ENCODE data around the gene SEPTIN5. TPM values are rescaled to one million over a fixed set of nuclear protein-coding genes. Genes with fewer than 3 reads are reported as not detected.

The SEPTIN5 gene
- total and polyA plus RNA-seq, 9 of the 15 experiments (the other 6 are each of a cell fraction or from before 2014, with no cell fraction given) = 0.03 to 195 (median 119) TPM

DNA sequence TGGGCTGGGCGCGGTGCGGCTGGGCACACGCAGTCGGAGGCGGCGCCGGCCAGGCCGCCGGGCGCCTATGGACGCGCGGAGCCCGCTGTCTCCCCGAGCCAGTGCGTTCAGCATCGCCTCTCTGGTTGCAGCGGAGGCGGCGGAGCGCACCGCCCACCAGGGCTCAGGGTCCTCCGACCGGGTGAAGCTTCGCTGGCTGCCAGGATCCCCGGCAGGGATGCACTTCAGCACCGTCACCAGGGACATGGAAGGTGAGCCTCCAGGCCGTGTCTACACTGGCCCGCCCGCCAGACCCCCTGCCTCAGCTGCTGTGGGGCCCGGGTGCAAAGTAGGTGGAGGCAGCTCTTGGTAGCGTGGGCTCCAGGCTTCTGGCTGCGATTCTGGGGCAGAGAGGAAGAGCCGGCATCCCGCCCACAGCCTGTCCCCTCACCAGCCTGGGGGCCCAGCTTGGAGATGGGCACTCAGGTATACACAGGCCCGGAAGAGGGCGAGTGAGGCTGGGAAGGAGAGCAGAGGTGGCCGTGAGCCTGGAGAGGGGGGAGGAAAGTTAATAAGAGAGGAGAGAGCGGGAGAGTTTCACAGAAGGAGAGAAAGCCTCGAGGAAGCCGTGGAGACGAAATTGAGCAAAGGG, 45.2 kb downstream of the SEPTIN5 start (continued):
- TF ChIP-seq ZNF592 (IDR thresholded peaks at IDR 0.05) = no peak
- no peak for TF ChIP-seq EP400 (IDR thresholded peaks at IDR 0.05)
- TF ChIP-seq KLF10 (CRISPR knock-in tag; IDR thresholded peaks at IDR 0.05) = no peak
- TF ChIP-seq ZFP1 (CRISPR knock-in tag; IDR thresholded peaks at IDR 0.05) = no peak
- TF ChIP-seq, protein P1, sequence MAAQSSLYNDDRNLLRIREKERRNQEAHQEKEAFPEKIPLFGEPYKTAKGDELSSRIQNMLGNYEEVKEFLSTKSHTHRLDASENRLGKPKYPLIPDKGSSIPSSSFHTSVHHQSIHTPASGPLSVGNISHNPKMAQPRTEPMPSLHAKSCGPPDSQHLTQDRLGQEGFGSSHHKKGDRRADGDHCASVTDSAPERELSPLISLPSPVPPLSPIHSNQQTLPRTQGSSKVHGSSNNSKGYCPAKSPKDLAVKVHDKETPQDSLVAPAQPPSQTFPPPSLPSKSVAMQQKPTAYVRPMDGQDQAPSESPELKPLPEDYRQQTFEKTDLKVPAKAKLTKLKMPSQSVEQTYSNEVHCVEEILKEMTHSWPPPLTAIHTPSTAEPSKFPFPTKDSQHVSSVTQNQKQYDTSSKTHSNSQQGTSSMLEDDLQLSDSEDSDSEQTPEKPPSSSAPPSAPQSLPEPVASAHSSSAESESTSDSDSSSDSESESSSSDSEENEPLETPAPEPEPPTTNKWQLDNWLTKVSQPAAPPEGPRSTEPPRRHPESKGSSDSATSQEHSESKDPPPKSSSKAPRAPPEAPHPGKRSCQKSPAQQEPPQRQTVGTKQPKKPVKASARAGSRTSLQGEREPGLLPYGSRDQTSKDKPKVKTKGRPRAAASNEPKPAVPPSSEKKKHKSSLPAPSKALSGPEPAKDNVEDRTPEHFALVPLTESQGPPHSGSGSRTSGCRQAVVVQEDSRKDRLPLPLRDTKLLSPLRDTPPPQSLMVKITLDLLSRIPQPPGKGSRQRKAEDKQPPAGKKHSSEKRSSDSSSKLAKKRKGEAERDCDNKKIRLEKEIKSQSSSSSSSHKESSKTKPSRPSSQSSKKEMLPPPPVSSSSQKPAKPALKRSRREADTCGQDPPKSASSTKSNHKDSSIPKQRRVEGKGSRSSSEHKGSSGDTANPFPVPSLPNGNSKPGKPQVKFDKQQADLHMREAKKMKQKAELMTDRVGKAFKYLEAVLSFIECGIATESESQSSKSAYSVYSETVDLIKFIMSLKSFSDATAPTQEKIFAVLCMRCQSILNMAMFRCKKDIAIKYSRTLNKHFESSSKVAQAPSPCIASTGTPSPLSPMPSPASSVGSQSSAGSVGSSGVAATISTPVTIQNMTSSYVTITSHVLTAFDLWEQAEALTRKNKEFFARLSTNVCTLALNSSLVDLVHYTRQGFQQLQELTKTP (IDR thresholded peaks at IDR 0.05; ENCODE audit: low read depth in 1 of 2, partially characterized antibody in 2 of 2) = no peak
- no peak for TF ChIP-seq TCF7 (IDR thresholded peaks at IDR 0.05; ENCODE audit: borderline replicate concordance)
- TF ChIP-seq SAP30 (IDR thresholded peaks at IDR 0.05; ENCODE audit: borderline replicate concordance, insufficient read depth, low read depth, low read length, poor library complexity, severe bottlenecking) = no peak
- no peak for TF ChIP-seq NFIC (IDR thresholded peaks at IDR 0.05)
- TF ChIP-seq NR2C2 (CRISPR knock-in tag; IDR thresholded peaks at IDR 0.05) = no peak
- TF ChIP-seq NR2C2 (tag; IDR thresholded peaks at IDR 0.05) = no peak
- TF ChIP-seq PML (IDR thresholded peaks at IDR 0.05; ENCODE audit: low read length) = no peak
- 0 out of 4 replicates have a peak, but pooled peaks of 1 of the 2 experiments have one; percentile 19 for TF ChIP-seq MLX (CRISPR knock-in tag; conservative IDR thresholded peaks at IDR 0.05)
- no peak for TF ChIP-seq CEBPZ (IDR thresholded peaks at IDR 0.05; ENCODE audit: borderline replicate concordance, low read depth, low read length)
